ENCODE results near the gene PANK4. TPM values are rescaled to one million over a fixed set of nuclear protein-coding genes. Genes with fewer than 3 reads are reported as not detected.
A peak's percentile ranks its signal among the peaks of the same experiment; 100 is the strongest.

The PANK4 gene
- total RNA-seq, 4 donors from 2014 or later = 29.3 to 39.9 (median 38.0) TPM

DNA sequence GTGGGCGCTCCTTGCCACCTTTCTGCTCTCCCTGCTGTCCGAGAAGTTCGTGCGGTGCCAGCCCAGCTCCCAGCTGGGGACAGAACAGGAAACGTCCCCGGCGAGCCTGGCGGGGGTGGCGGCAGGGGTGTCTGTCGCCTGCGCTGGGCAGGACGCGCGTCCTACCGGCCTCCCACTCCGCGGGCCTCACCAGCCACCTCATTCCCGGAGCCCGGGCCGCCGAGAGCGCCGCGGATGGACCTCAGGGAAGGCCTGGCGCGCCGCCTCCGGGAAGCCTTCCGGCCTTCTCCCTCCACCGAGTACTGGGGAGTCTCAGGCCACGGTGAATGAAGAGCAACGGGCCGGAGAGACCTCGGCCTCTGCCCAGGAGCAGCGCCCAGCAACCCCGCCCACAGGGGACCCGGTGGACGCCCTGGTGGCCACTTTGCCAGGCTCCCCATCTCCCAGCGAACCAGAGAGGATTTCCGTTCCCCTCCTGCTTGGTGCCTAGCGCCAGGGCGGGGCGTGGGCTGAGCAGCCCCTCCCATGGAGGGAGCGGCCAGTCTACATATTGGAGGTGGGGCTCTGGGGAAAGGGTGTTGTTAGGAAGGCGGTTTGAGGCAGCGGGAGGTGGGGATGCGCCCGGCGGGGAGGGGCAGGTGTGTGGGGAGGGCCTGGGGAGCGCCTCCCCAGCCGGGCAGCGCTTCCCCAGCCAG is 20.3 kb upstream of the PANK4 start:
- TF ChIP-seq, protein P1, sequence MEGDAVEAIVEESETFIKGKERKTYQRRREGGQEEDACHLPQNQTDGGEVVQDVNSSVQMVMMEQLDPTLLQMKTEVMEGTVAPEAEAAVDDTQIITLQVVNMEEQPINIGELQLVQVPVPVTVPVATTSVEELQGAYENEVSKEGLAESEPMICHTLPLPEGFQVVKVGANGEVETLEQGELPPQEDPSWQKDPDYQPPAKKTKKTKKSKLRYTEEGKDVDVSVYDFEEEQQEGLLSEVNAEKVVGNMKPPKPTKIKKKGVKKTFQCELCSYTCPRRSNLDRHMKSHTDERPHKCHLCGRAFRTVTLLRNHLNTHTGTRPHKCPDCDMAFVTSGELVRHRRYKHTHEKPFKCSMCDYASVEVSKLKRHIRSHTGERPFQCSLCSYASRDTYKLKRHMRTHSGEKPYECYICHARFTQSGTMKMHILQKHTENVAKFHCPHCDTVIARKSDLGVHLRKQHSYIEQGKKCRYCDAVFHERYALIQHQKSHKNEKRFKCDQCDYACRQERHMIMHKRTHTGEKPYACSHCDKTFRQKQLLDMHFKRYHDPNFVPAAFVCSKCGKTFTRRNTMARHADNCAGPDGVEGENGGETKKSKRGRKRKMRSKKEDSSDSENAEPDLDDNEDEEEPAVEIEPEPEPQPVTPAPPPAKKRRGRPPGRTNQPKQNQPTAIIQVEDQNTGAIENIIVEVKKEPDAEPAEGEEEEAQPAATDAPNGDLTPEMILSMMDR (IDR thresholded peaks at IDR 0.05) = peak in 3 of 6 experiments; percentile 19 to 29 (median 20)
- TF ChIP-seq POLR2A (IDR thresholded peaks at IDR 0.05) = peak in 1 of 2 donors; percentile 51
- DNase-seq = peak; percentile 86 to 89
- intact Hi-C loops (cut with DNase I) = loop anchor here (2.0 to 10.0 kb wide), 3 partner anchors 41 to 342 kb away; partner anchors contain the start of gene PRXL2B
- Histone ChIP-seq H3K27ac (peak overlapping the region; percentile 91 to 99 (median 95)), H3K27me3 (no peaks in the 10 kb centered on the region), H3K4me1 (peaks cover 27 to 53% of the 10 kb centered on the region in 2 donors), H3K9me3 (no peaks in the 10 kb centered on the region), H3K36me3 (no peaks in the 10 kb centered on the region), H3K4me3 (replicated peaks in 1 of 3) (peak overlapping the region in 2 of 3 donors; percentile 15 to 56)
- whole genome bisulfite sequencing, 2 donors = 0 to 21% methylated on average over 3 to 7 of the region's 52 CpGs

DNA sequence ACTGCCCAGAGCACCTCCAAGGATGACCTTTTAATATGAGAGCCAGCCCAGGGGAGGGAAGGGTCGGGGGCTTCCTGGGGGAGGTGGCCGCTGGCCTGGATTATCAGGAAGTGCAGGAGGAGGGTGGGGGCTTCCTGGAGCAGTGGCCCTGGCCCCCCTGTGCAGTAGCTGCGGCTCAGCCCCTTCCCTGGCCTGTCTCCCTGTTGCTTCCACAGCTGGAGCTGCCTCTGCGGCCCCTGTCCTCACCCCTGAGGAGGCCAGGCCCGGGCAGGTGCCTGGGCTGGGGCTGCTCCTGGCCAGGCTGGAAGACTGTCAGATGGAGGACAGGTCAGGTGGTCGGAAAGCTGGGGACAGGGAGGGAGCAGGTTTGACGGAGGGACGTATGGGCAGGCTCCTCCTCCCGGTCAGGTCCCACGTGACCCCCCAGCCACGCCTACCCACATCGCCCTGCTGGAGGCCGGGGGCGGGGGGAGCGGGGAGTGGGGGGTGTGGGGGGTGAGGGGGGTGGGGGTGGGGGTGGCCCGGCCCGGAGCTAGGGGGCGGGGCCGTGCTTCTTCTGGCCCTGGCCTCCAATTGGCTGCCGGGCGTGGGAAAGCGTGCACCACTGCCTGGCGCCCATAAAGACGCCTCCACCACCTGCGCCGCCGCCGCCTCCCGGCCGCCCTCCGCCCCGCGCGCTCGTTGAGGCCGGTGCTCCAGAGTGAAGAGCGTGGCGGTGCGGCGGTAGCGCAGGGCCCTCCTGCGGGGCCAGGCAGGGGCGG is 19.5 kb upstream of the PANK4 start:
- intact Hi-C loops (cut with DNase I) = loop anchor here (2.0 to 10.0 kb wide), 3 partner anchors 41 to 341 kb away; partner anchors contain the start of gene PRXL2B
- Histone ChIP-seq H3K4me3 (replicated peaks in 1 of 3) (peak overlapping the region in 1 of 3 donors; percentile 56), H3K36me3 (no peaks in the 10 kb centered on the region), H3K27me3 (peaks cover 2% of the 10 kb centered on the region), H3K27ac (peak overlapping the region; percentile 91 to 99 (median 95)), H3K4me1 (peaks cover 27 to 55% of the 10 kb centered on the region in 2 donors), H3K9me3 (no peaks in the 10 kb centered on the region)
- peak; percentile 91 to 92 for DNase-seq
- WGBS, 2 donors = 8 to 25% methylated on average over 2 of the region's 43 CpGs
- TF ChIP-seq, protein P1 (IDR thresholded peaks at IDR 0.05) = no peak
- peak in 1 of 2 donors; percentile 52 for TF ChIP-seq POLR2A (IDR thresholded peaks at IDR 0.05)

DNA sequence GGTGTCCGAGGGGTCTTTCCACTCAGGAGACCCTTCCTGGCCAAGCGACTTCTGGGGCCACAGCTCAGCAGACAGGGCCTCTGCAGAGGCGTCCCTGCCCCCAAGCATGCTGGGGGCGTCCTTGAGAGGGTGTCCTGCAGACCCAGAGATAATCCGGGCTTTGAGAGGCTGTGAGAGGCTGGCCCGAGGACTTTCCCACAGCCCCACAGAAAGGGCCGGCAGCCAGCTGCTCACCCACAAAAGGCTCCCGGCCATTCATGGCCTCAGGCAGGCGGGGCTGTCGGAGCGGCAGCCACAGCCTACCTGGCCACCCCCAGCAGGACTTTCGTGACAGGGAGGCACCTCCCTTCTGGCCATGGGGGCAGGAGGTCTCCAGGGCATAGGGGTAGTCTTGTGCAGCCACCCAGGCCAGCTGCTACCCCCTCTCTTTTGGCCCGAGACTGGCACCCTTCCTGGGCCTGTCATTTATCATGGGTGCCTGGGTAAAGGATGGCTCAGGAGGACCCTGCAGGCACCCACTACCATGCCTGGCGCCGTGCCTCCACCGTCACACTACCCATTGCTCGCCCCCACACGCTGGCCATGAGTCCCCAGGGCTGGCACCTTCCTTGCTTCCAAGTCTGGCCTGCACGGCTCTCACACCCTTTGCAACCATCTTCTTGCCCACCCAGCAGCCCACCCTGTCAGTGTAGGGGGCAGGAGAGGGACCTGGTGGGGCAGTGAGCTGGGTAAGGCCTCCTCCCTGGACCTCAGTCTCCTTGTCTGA is 18.7 kb upstream of the PANK4 start:
- peak overlapping the region in 2 of 3 donors; percentile 78 to 91 for H3K27ac ChIP-seq
- intact Hi-C loops (cut with DNase I) = loop anchor here (5.0 to 10.0 kb wide), 2 partner anchors 42 to 340 kb away; partner anchors contain the start of gene PRXL2B
- H3K4me1 ChIP-seq = peaks cover 27 to 59% of the 10 kb centered on the region in 2 donors
- peaks cover 4% of the 10 kb centered on the region for H3K27me3 ChIP-seq
- 62 to 86% methylated on average over 7 to 9 of the region's 19 CpGs for WGBS, 2 donors
- H3K4me3 ChIP-seq (replicated peaks in 1 of 3) = no peak overlapping the region
- peak in 1 of 2 donors; percentile 13 for DNase-seq
- no peaks in the 10 kb centered on the region for H3K9me3 ChIP-seq
- H3K36me3 ChIP-seq = no peaks in the 10 kb centered on the region
- TF ChIP-seq POLR2A (IDR thresholded peaks at IDR 0.05) = no peak
- TF ChIP-seq, protein P1 (IDR thresholded peaks at IDR 0.05) = no peak

DNA sequence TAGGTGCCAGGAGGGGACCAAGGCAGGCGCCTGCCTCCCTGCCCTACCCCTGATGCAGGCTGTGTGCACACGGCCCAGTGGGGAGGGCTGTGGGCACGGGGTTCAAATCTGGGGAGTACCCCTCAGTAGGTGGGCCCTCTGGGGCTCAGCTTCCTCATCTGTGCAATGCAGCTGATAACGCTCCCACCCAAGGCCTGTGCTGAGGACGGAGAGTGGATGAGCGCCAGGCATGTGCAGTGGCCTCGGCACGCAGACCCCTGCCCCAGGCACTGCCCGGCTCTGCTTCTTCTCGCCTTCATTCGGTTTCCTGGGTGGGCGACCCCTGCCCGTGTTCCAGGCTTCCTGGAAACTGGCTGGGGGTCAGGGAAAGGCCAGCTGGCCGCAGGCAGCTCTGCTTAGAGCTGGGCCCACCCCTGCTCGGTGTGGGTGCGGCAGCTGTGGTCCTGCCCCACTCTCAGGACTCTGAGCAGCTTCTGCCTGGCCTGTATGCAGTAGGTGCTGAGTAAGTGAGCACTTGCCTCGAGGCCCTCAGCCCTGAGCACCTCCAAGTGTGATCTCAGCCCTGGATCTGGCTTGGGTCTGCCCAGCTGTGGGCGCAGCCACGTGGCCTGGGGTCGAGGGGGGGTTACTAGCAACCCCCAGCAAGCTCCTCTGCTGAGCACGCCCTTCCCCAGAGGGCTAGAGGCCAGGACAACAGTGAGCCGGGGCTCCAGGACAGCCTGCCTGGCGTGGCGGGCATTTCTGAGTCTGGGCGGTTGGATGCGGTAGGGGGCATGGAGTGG is 17.9 kb upstream of the PANK4 start:
- intact Hi-C loops (cut with DNase I) = loop anchor here (10.0 kb wide), 1 partner anchor 339 kb away; no protein-coding TSS in a partner anchor
- 67 to 69% methylated on average over 21 to 25 of the region's 26 CpGs for WGBS, 2 donors
- no peak for DNase-seq
- Histone ChIP-seq H3K9me3 (no peaks in the 10 kb centered on the region), H3K27ac (no peak overlapping the region), H3K4me3 (replicated peaks in 1 of 3) (no peak overlapping the region), H3K4me1 (peaks cover 26 to 53% of the 10 kb centered on the region in 2 donors), H3K36me3 (no peaks in the 10 kb centered on the region), H3K27me3 (peaks cover 4% of the 10 kb centered on the region)
- no peak for TF ChIP-seq POLR2A (IDR thresholded peaks at IDR 0.05)
- TF ChIP-seq, protein P1 (IDR thresholded peaks at IDR 0.05) = no peak

Data from thyroid gland (tissue), 4 donors.